PC-3 (cell line): ENCODE results near the gene SLC6A6.

Experiments
- CTCF ChIP-seq: fragments of 300-600 bp; sonication (generic); conservative IDR thresholded peaks from 2 replicates; pipeline ENCODE4 v1.5.1; 2017; ENCODE audit warnings: antibody characterized with exemption, low read depth, mild to moderate bottlenecking, low read length
- EZH2phosphoT487 ChIP-seq: fragments of 300-600 bp; sonication (generic); IDR thresholded peaks from 2 replicates; pipeline ENCODE4 v1.6.1; 2018; ENCODE audit warnings: mild to moderate bottlenecking, antibody characterized with exemption, low read length, borderline replicate concordance

GRCh38 chr3:14479591-14479990 lies 77.2 kb downstream of the SLC6A6 start:
- no peak for TF ChIP-seq CTCF
- no peak for TF ChIP-seq EZH2phosphoT487
